Measurements from ENCODE around the gene INMT. TPM values are rescaled to one million over a fixed set of nuclear protein-coding genes. Genes with fewer than 3 reads are reported as not detected.

INMT gene
- total RNA-seq: 10 to 100 TPM in 2 of 4 donors, 1 to 10 TPM in 2; 2.3 to 32.0 (median 9.0) TPM
- polyA plus RNA-seq: 1 to 10 TPM; 2.4 to 4.6 (median 2.4) TPM
- long read RNA-seq, donor 1, partial matches to known transcripts: 0 of 5 reads
- long read RNA-seq, donor 1, other reads (novel, unspliced or antisense): 0 of 5 reads
- long read RNA-seq, donor 2, partial matches to known transcripts: 0 of 2 reads
- long read RNA-seq, donor 2, other reads (novel, unspliced or antisense): 0 of 2 reads

GRCh38 chr7:30751696-30752273 is at the start of gene INMT:
INMT (plus strand) TSS chr7:30752135; CDS start chr7:30752151, 16 bp downstream.
- WGBS, 3 donors: 36 to 44% (median 40%) methylated on average over 6 of the region's 6 CpGs

DNA sequence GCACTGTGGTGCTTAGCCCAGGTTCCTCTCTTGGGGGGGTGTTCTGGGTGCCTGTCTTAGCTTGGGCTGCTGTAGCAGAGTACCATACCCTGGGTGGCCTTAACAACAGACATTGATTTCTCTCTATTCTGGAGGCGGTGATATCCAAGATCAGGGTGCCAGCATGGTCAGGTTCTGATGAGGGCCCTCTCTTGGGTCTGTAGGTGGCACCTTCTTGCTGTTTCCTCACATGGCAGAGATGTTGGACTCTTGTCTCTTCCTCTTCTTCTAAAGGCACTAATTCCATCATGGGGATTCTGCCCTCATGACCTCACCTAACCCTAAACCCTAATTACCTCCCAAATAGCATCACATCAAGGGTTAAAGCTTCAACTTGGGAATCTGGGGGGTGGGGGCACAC is 49.7 kb upstream of the INMT start:
- DNase-seq: no peak
- Histone ChIP-seq H3K36me3 (ENCODE audit: insufficient read depth in 1 of 2, low read depth in 1 of 2) (no peaks in the 10 kb centered on the region), H3K4me3 (no peak overlapping the region), H3K27me3 (ENCODE audit: insufficient read depth in 3 of 3, low read length in 2 of 3) (no peaks in the 10 kb centered on the region), H3K27ac (no peak overlapping the region), H3K4me1 (peaks cover 25% of the 10 kb centered on the region), H3K9me3 (no peaks in the 10 kb centered on the region)
- TF ChIP-seq CTCF (IDR thresholded peaks at IDR 0.05): no peak
- ATAC-seq: no peak
- 88 to 100% (median 89%) methylated on average over 1 of the region's 1 CpG for WGBS, 3 donors
- intact Hi-C loops (cut with DNase I): no loop called here

More at GRCh38 chr7:30751696-30752273, at the start of gene INMT:
- Histone ChIP-seq H3K36me3 (ENCODE audit: insufficient read depth in 1 of 2, low read depth in 1 of 2) (no peaks in the 10 kb centered on the region), H3K27ac (peak within 1 kb of the TSS; percentile 78), H3K4me3 (peak within 1 kb of the TSS; percentile 56), H3K4me1 (peaks cover 40% of the 10 kb centered on the region), H3K27me3 (ENCODE audit: insufficient read depth in 3 of 3, low read length in 2 of 3) (no peaks in the 10 kb centered on the region), H3K9me3 (no peaks in the 10 kb centered on the region)
- TF ChIP-seq CTCF (IDR thresholded peaks at IDR 0.05): no peak
- ATAC-seq: peak in 1 of 4 donors; percentile 28
- DNase-seq: no peak
- intact Hi-C loops (cut with DNase I): no loop called here

DNA sequence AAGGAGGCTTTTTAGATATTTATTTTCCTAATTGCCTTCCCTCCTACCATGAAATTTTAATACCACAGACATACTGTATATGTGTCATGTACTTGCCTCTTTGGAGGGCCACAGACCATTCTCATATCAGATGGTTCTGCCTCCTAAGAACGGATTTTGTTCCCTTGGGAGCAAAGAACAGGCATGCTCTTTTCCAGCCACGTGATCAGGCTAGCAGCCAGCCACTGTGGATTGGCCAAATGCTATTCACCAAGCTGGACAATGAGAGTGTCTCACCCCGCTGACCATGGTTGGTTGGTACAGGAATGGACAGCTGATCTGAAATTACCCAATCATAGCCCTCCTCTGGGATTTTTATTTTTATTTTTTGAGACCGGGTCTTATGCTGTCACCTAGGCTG is 48.2 kb upstream of the INMT start:
- Histone ChIP-seq H3K4me1 (peaks cover 30% of the 10 kb centered on the region), H3K9me3 (no peaks in the 10 kb centered on the region), H3K36me3 (ENCODE audit: insufficient read depth in 1 of 2, low read depth in 1 of 2) (no peaks in the 10 kb centered on the region), H3K27ac (no peak overlapping the region), H3K27me3 (ENCODE audit: insufficient read depth in 3 of 3, low read length in 2 of 3) (no peaks in the 10 kb centered on the region), H3K4me3 (no peak overlapping the region)
- DNase-seq (no peak), ATAC-seq (no peak)
- intact Hi-C loops (cut with DNase I): no loop called here
- WGBS, 3 donors: 43 to 64% (median 49%) methylated on average over 4 of the region's 4 CpGs
- no peak for TF ChIP-seq CTCF (IDR thresholded peaks at IDR 0.05)

DNA sequence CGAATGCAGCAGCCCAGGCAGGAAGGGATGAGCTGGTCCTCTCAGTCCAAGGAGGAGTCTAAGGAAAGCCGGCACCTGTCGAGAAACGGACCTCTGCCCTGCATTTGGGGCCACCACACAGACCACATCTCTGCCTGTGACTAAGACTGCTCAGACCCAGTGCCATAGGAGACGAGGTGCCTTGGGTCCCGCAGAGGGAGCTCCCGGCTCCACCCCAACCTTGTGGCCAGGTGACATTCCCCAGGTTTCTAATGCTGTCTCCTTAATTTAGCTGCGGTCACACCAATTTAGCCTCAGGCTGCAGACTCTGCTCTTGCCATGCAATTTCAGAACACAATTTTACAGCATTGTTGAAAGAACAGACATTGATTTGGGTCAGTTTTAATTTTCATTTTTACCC is 46.9 kb upstream of the INMT start:
- WGBS, 3 donors: 82 to 85% (median 84%) methylated on average over 8 of the region's 8 CpGs
- Histone ChIP-seq H3K36me3 (ENCODE audit: insufficient read depth in 1 of 2, low read depth in 1 of 2) (no peaks in the 10 kb centered on the region), H3K27ac (peak overlapping the region; percentile 74), H3K4me1 (peaks cover 28% of the 10 kb centered on the region), H3K9me3 (no peaks in the 10 kb centered on the region), H3K4me3 (no peak overlapping the region), H3K27me3 (ENCODE audit: insufficient read depth in 3 of 3, low read length in 2 of 3) (no peaks in the 10 kb centered on the region)
- no peak for TF ChIP-seq CTCF (IDR thresholded peaks at IDR 0.05)
- ATAC-seq: peak in 1 of 4 donors; percentile 15
- no peak for DNase-seq
- intact Hi-C loops (cut with DNase I): no loop called here
